Measurements from ENCODE around the gene LGMN.

GRCh38 chr14:92731622-92732115 lies 16.8 kb downstream of the LGMN start:
- TF ChIP-seq, protein P1, sequence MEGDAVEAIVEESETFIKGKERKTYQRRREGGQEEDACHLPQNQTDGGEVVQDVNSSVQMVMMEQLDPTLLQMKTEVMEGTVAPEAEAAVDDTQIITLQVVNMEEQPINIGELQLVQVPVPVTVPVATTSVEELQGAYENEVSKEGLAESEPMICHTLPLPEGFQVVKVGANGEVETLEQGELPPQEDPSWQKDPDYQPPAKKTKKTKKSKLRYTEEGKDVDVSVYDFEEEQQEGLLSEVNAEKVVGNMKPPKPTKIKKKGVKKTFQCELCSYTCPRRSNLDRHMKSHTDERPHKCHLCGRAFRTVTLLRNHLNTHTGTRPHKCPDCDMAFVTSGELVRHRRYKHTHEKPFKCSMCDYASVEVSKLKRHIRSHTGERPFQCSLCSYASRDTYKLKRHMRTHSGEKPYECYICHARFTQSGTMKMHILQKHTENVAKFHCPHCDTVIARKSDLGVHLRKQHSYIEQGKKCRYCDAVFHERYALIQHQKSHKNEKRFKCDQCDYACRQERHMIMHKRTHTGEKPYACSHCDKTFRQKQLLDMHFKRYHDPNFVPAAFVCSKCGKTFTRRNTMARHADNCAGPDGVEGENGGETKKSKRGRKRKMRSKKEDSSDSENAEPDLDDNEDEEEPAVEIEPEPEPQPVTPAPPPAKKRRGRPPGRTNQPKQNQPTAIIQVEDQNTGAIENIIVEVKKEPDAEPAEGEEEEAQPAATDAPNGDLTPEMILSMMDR (IDR thresholded peaks at IDR 0.05): no peak
- no peak for TF ChIP-seq POLR2A (IDR thresholded peaks at IDR 0.05)
